ENCODE results near the gene DBF4. TPM values are rescaled to one million over a fixed set of nuclear protein-coding genes. Genes with fewer than 3 reads are reported as not detected.

Gene DBF4
- total and polyA plus RNA-seq, 2 of the 13 experiments (the other 11 are each of a cell fraction or from before 2014, with no cell fraction given), result 5.0 to 64.4 TPM

GRCh38 chr7:87934699-87935383, 58.5 kb downstream of the DBF4 start (continued):
- TF ChIP-seq SNAI1 (CRISPR knock-in tag; IDR thresholded peaks at IDR 0.05; ENCODE audit: borderline replicate concordance) (0 out of 2 replicates have a peak, but pooled peaks have one; percentile 51), ZFY (CRISPR knock-in tag; IDR thresholded peaks at IDR 0.05) (no peak), KLF16 (CRISPR knock-in tag; IDR thresholded peaks at IDR 0.05) (no peak), REPIN1 (CRISPR knock-in tag; IDR thresholded peaks at IDR 0.05; ENCODE audit: borderline replicate concordance, low read depth) (0 out of 2 replicates have a peak, but pooled peaks have one; percentile 44), ATF3 (CRISPR knock-in tag; IDR thresholded peaks at IDR 0.05) (no peak), ZHX1 (CRISPR knock-in tag; IDR thresholded peaks at IDR 0.05; ENCODE audit: low read depth) (peak; percentile 60; the same call in 1 of the 2 replicates), ZNF280B (CRISPR knock-in tag; IDR thresholded peaks at IDR 0.05; ENCODE audit: borderline replicate concordance) (no peak), ZNF766 (CRISPR knock-in tag; IDR thresholded peaks at IDR 0.05; ENCODE audit: borderline replicate concordance) (0 out of 2 replicates have a peak, but pooled peaks have one; percentile 4), ZNF687 (CRISPR knock-in tag; IDR thresholded peaks at IDR 0.05) (peak; percentile 60), CSRNP1 (CRISPR knock-in tag; IDR thresholded peaks at IDR 0.05) (peak; percentile 65; the same call in 1 of the 2 replicates), ZMYM3 (CRISPR knock-in tag; IDR thresholded peaks at IDR 0.05) (no peak), ZNF580 (CRISPR knock-in tag; IDR thresholded peaks at IDR 0.05; ENCODE audit: borderline replicate concordance, low read depth) (no peak), ZNF574 (CRISPR knock-in tag; IDR thresholded peaks at IDR 0.05) (0 out of 2 replicates have a peak, but pooled peaks have one; percentile 25)
